B cell (primary cell): ENCODE results near the gene MYH11. TPM values are rescaled to one million over a fixed set of nuclear protein-coding genes. Genes with fewer than 3 reads are reported as not detected.

ENCODE experiments used
- ATAC-seq: fragments of 200-7000 bp; cut with Tn5 transposase; one replicate; pipeline ENCODE4 v1.10.0; 2021; ENCODE audit warnings: low read depth, mild to moderate bottlenecking, moderate number of reproducible peaks, moderate library complexity
- CTCF ChIA-PET: fragments of 350-600 bp; sonication (Branson Sonifier 250); formaldehyde crosslinking; loops from one replicate; lab custom pipeline; 2021; ENCODE audit warnings: antibody characterized with exemption, inconsistent platforms; lab: Charles Lee
- POLR2A ChIA-PET: fragments of 350-600 bp; sonication (Branson Sonifier 250); formaldehyde crosslinking; loops from one replicate; lab custom pipeline; 2021; ENCODE audit warnings: antibody characterized with exemption; lab: Charles Lee
- DNase-seq: peaks from one replicate; pipeline ENCODE4 v3.0.0; 2013
- H2AFZ ChIP-seq: 2 replicates; pipeline ENCODE4 v1.6.1; 2012; ENCODE audit warnings: mild to moderate bottlenecking, low read depth, low read length; ENCODE audit not compliant: insufficient read depth, poor library complexity, severe bottlenecking
- H3K27ac ChIP-seq, 2 donors: 1 replicate in 1 of 2; 2 replicates in 1 of 2; pipeline ENCODE4 v1.5.1; 2012 to 2013; ENCODE audit warnings: low read length in 2 of 2, mild to moderate bottlenecking in 2 of 2, moderate library complexity in 1 of 2
- H3K27me3 ChIP-seq, 4 experiments: fragments of 200-600 bp in 1 of 4; sonication (generic) in 1 of 4; replicated peaks in 1 of 4; 1 replicate in 2 of 4; 2 replicates in 2 of 4; pipeline versions ENCODE4 v1.6.1 to v1.7.0; 2013 to 2016; ENCODE audit warnings: low read length in 3 of 4, mild to moderate bottlenecking in 2 of 4, mixed read lengths in 1 of 4, moderate library complexity in 1 of 4; ENCODE audit not compliant: insufficient read depth in 4 of 4, control insufficient read depth in 3 of 4; ENCODE audit errors: control extremely low read depth in 1 of 4
- H3K36me3 ChIP-seq, 2 experiments: replicated peaks in 1 of 2; 1 replicate in 1 of 2; 2 replicates in 1 of 2; pipeline versions ENCODE4 v1.6.1 to v1.7.1; 2013; ENCODE audit warnings: low read length in 1 of 2; ENCODE audit not compliant: insufficient read depth in 2 of 2, control insufficient read depth in 1 of 2; ENCODE audit errors: control extremely low read depth in 1 of 2, extremely low read depth in 1 of 2
- H3K4me1 ChIP-seq, 2 donors: fragments of 200-600 bp in 1 of 2; sonication (generic) in 1 of 2; 1 replicate in 1 of 2; 2 replicates in 1 of 2; pipeline versions ENCODE4 v1.5.1 to v1.6.1; 2013 to 2017; ENCODE audit warnings: low read length in 2 of 2; ENCODE audit not compliant: control insufficient read depth in 2 of 2, insufficient read depth in 2 of 2
- H3K4me2 ChIP-seq: replicated peaks from 2 replicates; pipeline ENCODE3; 2012; ENCODE audit warnings: mild to moderate bottlenecking, low read depth, low read length; ENCODE audit not compliant: poor library complexity, severe bottlenecking
- H3K4me3 ChIP-seq, 5 experiments: fragments of 200-600 bp in 1 of 5; sonication (generic) in 1 of 5; 1 replicate in 3 of 5; 2 replicates in 2 of 5; pipeline versions ENCODE4 v1.5.1 to v1.7.0; 2011 to 2016; ENCODE audit warnings: low read length in 4 of 5, mild to moderate bottlenecking in 4 of 5, low read depth in 2 of 5, control low read depth in 1 of 5, moderate library complexity in 1 of 5; ENCODE audit not compliant: insufficient read depth in 1 of 5; ENCODE audit errors: control extremely low read depth in 1 of 5, extremely low read depth in 1 of 5
- H3K79me2 ChIP-seq: fragments of 200-600 bp; sonication (generic); one replicate; pipeline ENCODE4 v1.6.0; 2016; ENCODE audit warnings: low read length; ENCODE audit not compliant: control insufficient read depth, insufficient read depth
- H3K9ac ChIP-seq: fragments of 200-600 bp; sonication (generic); 2 replicates; pipeline ENCODE4 v1.6.1; 2017; ENCODE audit warnings: mild to moderate bottlenecking, low read length, moderate library complexity
- H3K9me3 ChIP-seq, 3 donors: one replicate each; pipeline versions ENCODE4 v1.6.1 to v1.7.1; 2013; ENCODE audit warnings: low read length in 2 of 3; ENCODE audit not compliant: control insufficient read depth in 2 of 3, insufficient read depth in 1 of 3; ENCODE audit errors: control extremely low read depth in 1 of 3
- H4K20me1 ChIP-seq: 2 replicates; pipeline ENCODE4 v1.6.0; 2012; ENCODE audit warnings: mild to moderate bottlenecking, low read length; ENCODE audit not compliant: insufficient read depth, control insufficient read depth, poor library complexity, severe bottlenecking
- H3K27ac Mint-ChIP-seq: one replicate; pipeline ENCODE4 v1.8.0; 2021; ENCODE audit warnings: mixed read lengths
- H3K27me3 Mint-ChIP-seq: one replicate; pipeline ENCODE4 v1.8.0; 2021; ENCODE audit warnings: mixed read lengths
- H3K4me1 Mint-ChIP-seq: one replicate; pipeline ENCODE4 v1.8.0; 2021; ENCODE audit warnings: mixed read lengths
- H3K4me3 Mint-ChIP-seq: one replicate; pipeline ENCODE4 v1.8.0; 2021; ENCODE audit warnings: mixed read lengths
- H3K9me3 Mint-ChIP-seq: one replicate; pipeline ENCODE4 v1.8.0; 2022; ENCODE audit warnings: mixed read lengths; ENCODE audit not compliant: insufficient read depth
- EZH2 ChIP-seq: IDR thresholded peaks from 2 replicates; pipeline ENCODE4 v1.6.1; 2012; ENCODE audit warnings: borderline replicate concordance, low read depth, mild to moderate bottlenecking, moderate library complexity, low read length; ENCODE audit not compliant: insufficient read depth, poor library complexity, severe bottlenecking
- WGBS: methylation state at CpG from one replicate; pipeline ENCODE4 v1.1.5; 2013; ENCODE audit warnings: missing lambda C conversion rate; ENCODE audit not compliant: insufficient coverage; 5-methylcytosine and 5-hydroxymethylcytosine counted together
- intact Hi-C: fragments of 100-400 bp; cut with micrococcal nuclease; formaldehyde crosslinking; loops from one replicate; pipeline ENCODE4 v1.10.0; 2022
- polyA plus RNA-seq: library from polyadenylated mRNA; depleted of rRNA; stranded (reverse); fragments of >200 nt; gene quantifications from 2 replicates; pipeline ENCODE4 v1.2.3, GENCODE V29; 2012
- total RNA-seq, 2 donors: library from RNA; stranded (reverse); fragments of 120-200 nt in 1 of 2; gene quantifications; 1 replicate in 1 of 2; 2 replicates in 1 of 2; pipeline versions ENCODE4 v1.2.3 to v1.2.4, GENCODE V29; 2013 to 2022
- TF ChIP-seq, protein P1 (sequence below): fragments of 200-600 bp; IDR thresholded peaks from one replicate; pipeline ENCODE4 v1.8.0; 2022; ENCODE audit warnings: antibody characterized with exemption, mild to moderate bottlenecking

MYH11 gene
- total and polyA plus RNA-seq, 2 donors (not counting 1 experiment from before 2014, with no cell fraction given), result 0.05 to 0.16 TPM

DNA sequence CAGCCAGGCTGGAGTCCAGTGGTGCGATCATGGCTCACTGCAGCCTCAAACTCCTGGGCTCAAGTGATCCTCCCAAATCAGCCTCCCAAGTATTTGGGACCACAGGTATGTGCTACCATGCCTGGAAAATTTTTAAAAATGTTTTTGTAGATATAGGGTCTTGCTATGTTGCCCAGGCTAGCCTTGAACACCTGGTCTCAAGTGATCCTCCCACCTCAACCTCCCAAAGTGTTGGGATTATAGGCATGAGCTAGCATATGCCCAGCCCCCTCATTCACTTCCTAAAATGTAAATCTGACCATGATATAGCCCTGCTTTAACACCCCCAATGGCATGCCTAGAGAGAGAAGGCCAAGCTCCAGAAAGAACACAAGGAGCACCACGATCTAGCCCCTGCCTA lies 108.2 kb downstream of the MYH11 start:
- 90% methylated on average over 2 of the region's 2 CpGs for WGBS
- no peak for ATAC-seq
- no peak overlapping the region for H3K4me2 ChIP-seq
- intact Hi-C loops, result no loop called here
- no peaks in the 10 kb centered on the region for H3K27me3 ChIP-seq
- Mint-ChIP-seq H3K4me1 (no peaks in the 10 kb centered on the region), H3K9me3 (no peaks in the 10 kb centered on the region), H3K27me3 (no peaks in the 10 kb centered on the region), H3K27ac (no peak overlapping the region), H3K4me3 (no peak overlapping the region)
- H3K4me1 ChIP-seq, result no peaks in the 10 kb centered on the region
- H3K79me2 ChIP-seq, result no peaks in the 10 kb centered on the region
- no peaks in the 10 kb centered on the region for H4K20me1 ChIP-seq
- H3K36me3 ChIP-seq, result peaks cover 0 to 12% of the 10 kb centered on the region in 2 experiments
- H2AFZ ChIP-seq, result no peak overlapping the region
- no peak for TF ChIP-seq EZH2
- TF ChIP-seq, protein P1, sequence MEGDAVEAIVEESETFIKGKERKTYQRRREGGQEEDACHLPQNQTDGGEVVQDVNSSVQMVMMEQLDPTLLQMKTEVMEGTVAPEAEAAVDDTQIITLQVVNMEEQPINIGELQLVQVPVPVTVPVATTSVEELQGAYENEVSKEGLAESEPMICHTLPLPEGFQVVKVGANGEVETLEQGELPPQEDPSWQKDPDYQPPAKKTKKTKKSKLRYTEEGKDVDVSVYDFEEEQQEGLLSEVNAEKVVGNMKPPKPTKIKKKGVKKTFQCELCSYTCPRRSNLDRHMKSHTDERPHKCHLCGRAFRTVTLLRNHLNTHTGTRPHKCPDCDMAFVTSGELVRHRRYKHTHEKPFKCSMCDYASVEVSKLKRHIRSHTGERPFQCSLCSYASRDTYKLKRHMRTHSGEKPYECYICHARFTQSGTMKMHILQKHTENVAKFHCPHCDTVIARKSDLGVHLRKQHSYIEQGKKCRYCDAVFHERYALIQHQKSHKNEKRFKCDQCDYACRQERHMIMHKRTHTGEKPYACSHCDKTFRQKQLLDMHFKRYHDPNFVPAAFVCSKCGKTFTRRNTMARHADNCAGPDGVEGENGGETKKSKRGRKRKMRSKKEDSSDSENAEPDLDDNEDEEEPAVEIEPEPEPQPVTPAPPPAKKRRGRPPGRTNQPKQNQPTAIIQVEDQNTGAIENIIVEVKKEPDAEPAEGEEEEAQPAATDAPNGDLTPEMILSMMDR, result no peak
- H3K9me3 ChIP-seq, result no peaks in the 10 kb centered on the region
- H3K27ac ChIP-seq, result no peak overlapping the region
- POLR2A ChIA-PET, result interaction anchor here (0.6 kb wide), 1 partner anchor 242 kb away, joined by 10 read pairs; no protein-coding TSS in a partner anchor
- CTCF ChIA-PET, result no interaction called here
- no peak for DNase-seq
- no peak overlapping the region for H3K4me3 ChIP-seq
- no peak overlapping the region for H3K9ac ChIP-seq

DNA sequence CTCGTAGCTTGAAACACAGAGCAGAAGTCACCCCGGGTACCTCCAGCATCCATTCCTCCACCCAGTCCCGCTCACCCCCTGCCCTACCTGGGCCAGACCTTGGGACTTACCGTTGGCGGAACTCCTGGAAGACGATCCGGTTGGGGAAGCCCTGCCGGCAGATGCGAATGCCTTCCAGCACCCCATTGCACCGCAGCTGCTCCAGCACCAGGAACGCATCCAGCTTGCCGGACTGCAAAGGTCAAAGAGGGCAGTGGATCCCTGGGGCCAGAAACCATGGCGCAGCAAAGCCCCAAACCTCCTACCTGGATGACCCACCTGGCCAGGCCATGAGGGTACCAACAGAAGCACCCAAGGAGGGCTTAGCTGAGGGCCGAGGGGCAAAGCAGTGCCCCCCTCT lies 108.9 kb downstream of the MYH11 start:
- H3K79me2 ChIP-seq, result no peaks in the 10 kb centered on the region
- H3K9ac ChIP-seq, result no peak overlapping the region
- no peak for DNase-seq
- no peak for ATAC-seq
- no peaks in the 10 kb centered on the region for H3K27me3 ChIP-seq
- H4K20me1 ChIP-seq, result no peaks in the 10 kb centered on the region
- TF ChIP-seq, protein P1, result no peak
- TF ChIP-seq EZH2, result no peak
- peaks cover 0 to 16% of the 10 kb centered on the region in 2 experiments for H3K36me3 ChIP-seq
- H3K27ac ChIP-seq, result no peak overlapping the region
- H3K27ac Mint-ChIP-seq, result no peak overlapping the region
- no peaks in the 10 kb centered on the region for H3K4me1 Mint-ChIP-seq
- H3K4me3 ChIP-seq, result no peak overlapping the region
- H3K9me3 ChIP-seq, result no peaks in the 10 kb centered on the region
- H3K9me3 Mint-ChIP-seq, result no peaks in the 10 kb centered on the region
- CTCF ChIA-PET, result no interaction called here
- no peak overlapping the region for H3K4me3 Mint-ChIP-seq
- POLR2A ChIA-PET, result interaction anchor here (0.6 kb wide), 1 partner anchor 242 kb away, joined by 10 read pairs; no protein-coding TSS in a partner anchor
- H3K4me1 ChIP-seq, result no peaks in the 10 kb centered on the region
- 95% methylated on average over 14 of the region's 14 CpGs for WGBS
- intact Hi-C loops, result no loop called here
- H3K27me3 Mint-ChIP-seq, result no peaks in the 10 kb centered on the region
- H2AFZ ChIP-seq, result no peak overlapping the region
- no peak overlapping the region for H3K4me2 ChIP-seq
